ENCODE results near the gene ZFX.

ZFX gene

GRCh38 chrX:24204958-24205357 is 55.4 kb downstream of the ZFX start:
- Mint-ChIP-seq H3K36me3 (ENCODE audit: low read depth) (peaks cover 50% of the 10 kb centered on the region), H3K4me1 (peaks cover 7% of the 10 kb centered on the region), H3K27ac (peak overlapping the region; percentile 55), H3K4me3 (no peak overlapping the region), H3K27me3 (ENCODE audit: low read depth, poor library complexity) (no peaks in the 10 kb centered on the region), H3K9me3 (no peaks in the 10 kb centered on the region)
- no peak for DNase-seq
- no peak for TF ChIP-seq CTCF (IDR thresholded peaks at IDR 0.05)

GRCh38 chrX:24207826-24208225 is 58.3 kb downstream of the ZFX start:
- Mint-ChIP-seq H3K36me3 (ENCODE audit: low read depth) (peaks cover 63% of the 10 kb centered on the region), H3K4me3 (no peak overlapping the region), H3K27ac (peak overlapping the region; percentile 59), H3K4me1 (no peaks in the 10 kb centered on the region), H3K9me3 (no peaks in the 10 kb centered on the region), H3K27me3 (ENCODE audit: low read depth, poor library complexity) (no peaks in the 10 kb centered on the region)
- DNase-seq, result no peak
- no peak for TF ChIP-seq CTCF (IDR thresholded peaks at IDR 0.05)

GRCh38 chrX:24208496-24209240 is 59.1 kb downstream of the ZFX start:
- no peak for TF ChIP-seq CTCF (IDR thresholded peaks at IDR 0.05)
- no peak overlapping the region for H3K27ac Mint-ChIP-seq

GRCh38 chrX:24210190-24210589 is 60.7 kb downstream of the ZFX start:
- H3K27me3 Mint-ChIP-seq (ENCODE audit: low read depth, poor library complexity), result no peaks in the 10 kb centered on the region
- TF ChIP-seq CTCF (IDR thresholded peaks at IDR 0.05), result no peak
- no peaks in the 10 kb centered on the region for H3K9me3 Mint-ChIP-seq
- DNase-seq, result no peak
- H3K4me1 Mint-ChIP-seq, result no peaks in the 10 kb centered on the region
- no peak overlapping the region for H3K27ac Mint-ChIP-seq
- H3K4me3 Mint-ChIP-seq, result no peak overlapping the region
- peaks cover 53% of the 10 kb centered on the region for H3K36me3 Mint-ChIP-seq (ENCODE audit: low read depth)

More at GRCh38 chrX:24208496-24209240, 59.1 kb downstream of the ZFX start:
- no peaks in the 10 kb centered on the region for H3K9me3 Mint-ChIP-seq
- peaks cover 59% of the 10 kb centered on the region for H3K36me3 Mint-ChIP-seq (ENCODE audit: low read depth)
- no peak for DNase-seq
- no peak overlapping the region for H3K4me3 Mint-ChIP-seq
- H3K4me1 Mint-ChIP-seq, result no peaks in the 10 kb centered on the region
- no peaks in the 10 kb centered on the region for H3K27me3 Mint-ChIP-seq (ENCODE audit: low read depth, poor library complexity)

GRCh38 chrX:24214568-24214967 is 65.0 kb downstream of the ZFX start:
- Mint-ChIP-seq H3K4me1 (no peaks in the 10 kb centered on the region), H3K27me3 (ENCODE audit: low read depth, poor library complexity) (no peaks in the 10 kb centered on the region), H3K36me3 (ENCODE audit: low read depth) (peaks cover 46% of the 10 kb centered on the region), H3K4me3 (no peak overlapping the region), H3K27ac (no peak overlapping the region), H3K9me3 (no peaks in the 10 kb centered on the region)
- TF ChIP-seq CTCF (IDR thresholded peaks at IDR 0.05), result no peak
- DNase-seq, result no peak

- H3K27ac Mint-ChIP-seq, result peak overlapping the region; percentile 45
- peaks cover 39% of the 10 kb centered on the region for H3K36me3 Mint-ChIP-seq (ENCODE audit: low read depth)
- no peak for DNase-seq
- TF ChIP-seq CTCF (IDR thresholded peaks at IDR 0.05), result no peak
- no peaks in the 10 kb centered on the region for H3K4me1 Mint-ChIP-seq
- H3K4me3 Mint-ChIP-seq, result no peak overlapping the region
- no peaks in the 10 kb centered on the region for H3K9me3 Mint-ChIP-seq
- H3K27me3 Mint-ChIP-seq (ENCODE audit: low read depth, poor library complexity), result no peaks in the 10 kb centered on the region
Measured at GRCh38 chrX:24215272-24215671, 65.7 kb downstream of the ZFX start.
